Mucosa of gallbladder (tissue), 1 donor: ENCODE results near the gene YKT6. TPM values are rescaled to one million over a fixed set of nuclear protein-coding genes. Genes with fewer than 3 reads are reported as not detected.
"Not testable (repeated sequence)": the region's sequence is repeated elsewhere in the genome, so short reads cannot be mapped to it uniquely, and the experiment has no call there.

Source experiments
- DNase-seq: peaks from one replicate; pipeline ENCODE4 v3.0.0-alpha.2; 2020; ENCODE audit warnings: low spot score
- total RNA-seq: library from RNA; stranded (reverse); gene quantifications from one replicate; pipeline ENCODE4 v1.2.1, GENCODE V29; 2021
- donor health status: DM: no; HTN: no; CAD: no.

The YKT6 gene
- total RNA-seq, 1 donor from 2014 or later, result 58.6 TPM

DNA sequence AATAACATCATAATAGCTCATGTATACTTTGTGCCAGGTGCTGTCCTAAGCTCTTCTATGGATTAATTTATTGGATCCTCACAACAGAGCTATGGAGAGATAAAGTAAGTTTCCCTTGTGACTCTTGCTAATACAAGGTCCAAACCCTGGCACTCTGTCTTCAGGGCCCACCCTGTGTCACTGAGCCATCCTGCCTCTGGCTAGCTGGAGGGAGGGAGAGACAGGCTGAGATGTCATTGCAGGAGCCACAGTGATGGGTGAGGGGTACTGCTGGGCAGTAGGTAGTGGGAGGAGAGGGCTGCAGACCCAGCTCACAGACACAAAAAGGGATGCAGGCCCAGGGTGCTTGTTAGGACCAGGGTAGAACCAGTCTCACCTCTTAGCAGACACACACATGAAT, 28.4 kb upstream of the YKT6 start:
- no peak for DNase-seq

DNA sequence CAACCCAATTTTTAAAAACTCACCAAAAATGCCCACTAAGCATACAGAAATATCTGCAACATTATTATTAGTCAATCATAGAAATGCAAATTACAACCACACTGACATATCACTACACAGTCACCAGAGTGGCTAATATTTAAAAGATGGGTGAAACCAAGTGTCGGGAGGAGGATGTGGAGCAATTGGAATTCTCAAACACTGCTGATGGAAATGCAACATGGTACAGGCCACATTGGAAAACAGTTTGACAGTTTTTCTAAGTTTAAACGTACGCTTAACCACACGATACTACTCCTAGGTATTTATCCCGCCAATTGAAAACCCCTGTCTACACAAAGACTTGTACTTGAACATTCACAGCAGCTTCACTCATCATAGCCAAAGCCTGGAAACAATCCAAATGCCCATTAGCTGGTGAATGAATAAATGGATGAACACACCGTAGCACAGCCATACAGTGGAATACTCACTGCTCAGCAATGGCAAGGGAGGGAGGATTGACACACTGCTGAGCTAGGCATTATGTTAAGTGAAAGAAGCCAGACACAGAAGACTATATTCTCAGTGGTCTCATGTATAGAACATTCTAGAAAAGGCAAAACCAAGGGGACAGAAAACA, 27.9 kb upstream of the YKT6 start:
- DNase-seq, result no peak

DNA sequence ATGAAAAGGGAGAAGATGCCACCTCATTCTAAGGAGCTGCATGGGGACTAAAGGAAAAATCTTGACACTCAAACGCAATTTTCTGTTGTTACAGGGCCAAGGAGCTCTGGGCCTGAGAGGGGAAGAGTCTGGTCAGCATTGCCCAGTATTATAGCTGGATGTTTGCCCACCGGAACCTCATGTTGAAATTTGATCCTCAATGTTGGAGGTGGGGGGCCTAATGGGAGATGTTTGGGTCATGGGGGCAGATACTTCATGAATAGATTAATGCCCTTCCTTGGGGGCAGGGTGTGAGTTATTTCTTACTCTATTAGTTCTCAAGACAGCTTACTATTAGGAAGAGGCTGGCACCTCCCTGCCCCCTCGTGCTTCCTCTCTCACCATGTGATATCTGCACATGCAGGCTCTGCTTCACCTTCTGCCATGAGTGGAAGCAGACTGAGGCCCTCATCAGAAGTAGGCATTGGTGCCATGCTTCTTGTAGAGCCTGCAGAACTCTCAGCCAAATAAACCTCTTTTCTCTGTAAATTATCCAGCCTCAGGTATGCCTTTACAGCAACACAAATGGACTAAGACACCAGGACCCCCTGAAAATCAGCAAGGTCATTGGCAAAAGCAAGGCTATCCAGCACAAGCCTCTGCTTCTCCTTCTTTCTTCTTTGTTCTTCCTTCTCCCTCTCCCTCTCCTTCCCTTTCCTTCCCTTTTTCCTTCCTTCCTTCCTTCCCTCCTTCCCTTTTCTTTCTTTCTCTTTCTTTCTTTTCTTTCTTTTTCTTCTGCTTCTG, 26.7 kb upstream of the YKT6 start:
- DNase-seq, result no peak

DNA sequence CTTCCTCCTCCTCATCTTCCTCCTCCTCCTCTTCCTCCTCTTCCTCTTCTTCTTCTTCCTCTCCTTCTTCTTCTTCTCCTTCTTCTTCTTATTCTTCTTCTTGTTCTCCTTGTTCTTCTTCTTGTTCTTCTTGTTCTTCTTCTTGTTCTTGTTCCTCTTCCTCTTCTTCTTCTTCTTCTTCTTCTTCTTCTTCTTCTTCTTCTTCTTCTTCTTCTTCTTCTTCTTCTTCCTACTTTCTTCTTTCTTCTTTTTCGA, 26.2 kb upstream of the YKT6 start:
- not testable (repeated sequence) for DNase-seq

DNA sequence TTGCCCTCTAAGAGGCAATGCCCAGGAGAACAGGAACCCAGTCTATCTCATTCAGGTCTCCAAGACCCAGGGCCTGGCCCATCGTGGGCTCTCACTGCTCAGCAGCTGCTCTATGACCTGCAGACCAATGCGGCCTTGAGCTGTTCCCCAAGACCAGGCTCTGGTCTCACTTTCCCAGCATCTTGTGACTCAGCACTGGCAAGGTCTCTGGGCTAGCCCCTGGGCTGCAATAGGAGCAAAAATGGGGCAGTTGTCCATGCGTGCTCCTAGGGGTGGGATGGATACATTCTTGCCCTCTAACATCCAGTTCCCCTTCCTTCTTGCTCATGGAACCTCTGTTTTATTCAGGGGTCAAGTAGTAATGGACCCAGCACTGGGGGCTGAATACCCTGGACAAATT, 25.0 kb upstream of the YKT6 start:
- DNase-seq, result no peak

DNA sequence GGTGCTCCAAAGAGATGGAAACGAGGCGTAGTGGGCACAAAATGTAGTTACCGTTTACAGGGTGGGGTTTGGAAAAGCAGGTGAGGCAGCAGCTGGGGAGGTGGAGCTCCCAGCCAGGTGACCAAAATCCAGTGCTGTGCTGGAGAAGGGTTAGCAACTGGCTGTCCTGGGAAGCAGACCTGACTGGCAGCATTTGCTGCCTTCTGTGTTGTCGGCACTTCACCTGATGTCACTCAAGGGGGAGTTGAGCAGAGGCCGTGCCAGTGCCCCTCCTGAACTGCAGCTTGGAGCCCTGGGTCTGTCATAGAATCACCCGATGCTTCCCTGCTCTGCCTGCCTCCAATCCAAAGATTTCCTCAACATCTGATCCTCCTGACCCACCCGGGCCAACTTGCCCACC, 24.3 kb upstream of the YKT6 start:
- DNase-seq, result no peak

DNA sequence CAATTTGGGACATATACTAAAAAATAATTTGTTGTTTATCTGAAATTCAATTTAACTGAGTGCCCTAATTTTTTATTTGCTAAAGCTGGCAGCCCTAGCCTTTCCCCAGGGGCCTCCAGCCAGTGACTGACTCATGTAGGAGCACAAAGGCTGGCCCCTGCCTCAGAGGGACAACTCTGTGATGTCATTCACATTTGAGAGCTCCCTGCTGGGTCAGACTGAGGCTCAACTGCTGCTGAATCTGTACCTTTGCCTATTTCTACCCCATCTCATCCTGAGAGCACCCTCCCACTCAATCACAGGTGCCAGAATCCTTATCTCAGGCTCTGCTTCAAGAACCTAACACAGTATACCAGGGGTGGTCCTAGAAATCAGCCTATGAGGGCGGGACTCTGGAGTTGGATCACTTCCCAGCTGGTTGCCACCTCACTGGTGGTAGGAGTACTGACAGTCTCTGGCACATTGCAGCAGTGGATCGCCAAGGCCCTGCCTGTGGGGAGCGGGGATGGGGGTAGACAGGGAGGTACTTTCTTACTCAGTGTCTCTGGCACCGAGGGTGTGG, 23.1 kb upstream of the YKT6 start:
- no peak for DNase-seq

DNA sequence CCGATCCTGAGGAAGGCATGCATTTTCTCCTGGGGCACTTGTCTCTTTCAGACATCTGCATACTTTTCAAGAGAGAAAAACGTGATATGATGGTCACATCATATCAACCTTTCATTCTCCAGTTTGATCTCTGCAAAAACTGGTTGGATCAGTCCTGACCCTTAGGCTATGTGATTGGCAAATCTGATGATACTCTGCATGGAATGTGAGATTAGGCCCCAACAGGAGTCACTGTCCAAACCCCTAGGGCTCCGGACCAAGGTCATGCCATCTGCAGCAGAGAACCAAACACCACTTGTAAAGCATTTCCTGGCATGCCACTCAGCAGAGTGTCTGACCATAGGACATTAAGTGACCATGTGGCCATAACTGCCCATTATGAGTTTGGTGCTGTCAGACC, 20.1 kb upstream of the YKT6 start:
- DNase-seq, result no peak

DNA sequence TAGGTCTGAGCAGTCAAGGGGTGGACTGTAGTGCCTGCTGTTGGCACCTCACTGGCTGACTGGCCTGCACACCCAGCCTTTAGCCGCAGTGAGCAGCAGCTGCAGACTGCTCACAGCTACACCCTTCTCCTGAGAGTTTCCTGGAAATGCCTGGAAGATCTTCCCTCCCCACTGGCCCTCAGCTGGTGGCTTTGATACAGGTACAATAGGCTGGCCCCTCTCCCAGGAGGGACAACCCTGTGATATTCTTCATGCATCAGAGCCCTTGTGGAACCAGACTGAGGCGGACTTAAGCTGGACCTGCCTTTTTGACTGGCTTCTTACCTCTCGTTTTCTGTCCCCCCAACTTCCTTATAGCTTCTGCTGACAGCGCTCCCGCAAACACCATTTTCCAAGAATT, 18.0 kb upstream of the YKT6 start:
- no peak for DNase-seq

DNA sequence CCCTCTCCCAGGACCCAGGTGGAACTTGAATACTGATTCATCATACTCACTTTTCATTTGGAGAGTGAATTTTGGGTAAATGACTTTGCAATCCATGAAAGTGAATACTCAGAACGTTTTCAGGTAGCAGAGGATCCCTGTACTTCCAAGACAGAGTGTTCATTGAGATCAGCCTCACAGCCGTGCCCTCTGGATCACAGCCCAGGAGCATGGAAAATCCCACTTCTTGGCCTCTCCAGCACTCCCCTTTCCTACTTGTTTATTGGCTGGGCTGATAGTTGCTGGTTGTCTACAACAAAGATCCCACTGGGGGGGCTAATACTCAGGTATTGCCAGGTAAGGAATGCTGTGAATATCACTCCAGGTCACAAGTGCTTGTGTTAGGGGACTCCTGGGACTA, 17.4 kb upstream of the YKT6 start:
- DNase-seq, result no peak

DNA sequence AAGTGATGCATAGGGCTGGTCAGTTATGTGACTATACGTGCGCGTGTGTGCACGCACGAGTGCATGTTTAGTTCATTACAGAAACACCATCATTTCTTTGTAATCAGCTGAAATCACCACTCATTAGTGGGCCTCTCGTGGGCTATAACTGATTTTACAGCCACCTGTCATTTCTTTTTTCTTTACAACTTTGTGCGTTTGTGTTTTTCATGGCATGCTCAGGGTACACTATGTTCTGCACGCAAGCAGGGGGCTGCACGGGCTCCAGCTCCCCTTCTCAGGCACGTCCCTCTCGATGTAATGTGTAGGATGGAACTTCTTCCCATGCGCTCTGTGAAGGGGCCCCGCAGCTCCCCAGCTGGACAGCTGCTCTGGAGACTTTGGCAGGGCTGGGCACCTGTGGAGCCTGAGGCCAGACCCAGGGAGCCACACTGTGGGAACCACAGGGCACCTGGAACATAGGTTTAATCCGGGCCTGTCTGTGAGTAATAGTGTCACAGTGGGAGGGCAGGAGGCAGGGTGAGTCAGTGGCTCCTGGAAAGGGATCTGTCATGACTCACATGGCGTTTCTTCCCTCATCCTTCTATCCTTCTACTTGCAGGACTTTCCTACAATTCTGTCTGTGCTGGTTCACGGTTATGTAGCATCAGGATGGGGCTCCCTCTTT, 16.4 kb upstream of the YKT6 start:
- no peak for DNase-seq

DNA sequence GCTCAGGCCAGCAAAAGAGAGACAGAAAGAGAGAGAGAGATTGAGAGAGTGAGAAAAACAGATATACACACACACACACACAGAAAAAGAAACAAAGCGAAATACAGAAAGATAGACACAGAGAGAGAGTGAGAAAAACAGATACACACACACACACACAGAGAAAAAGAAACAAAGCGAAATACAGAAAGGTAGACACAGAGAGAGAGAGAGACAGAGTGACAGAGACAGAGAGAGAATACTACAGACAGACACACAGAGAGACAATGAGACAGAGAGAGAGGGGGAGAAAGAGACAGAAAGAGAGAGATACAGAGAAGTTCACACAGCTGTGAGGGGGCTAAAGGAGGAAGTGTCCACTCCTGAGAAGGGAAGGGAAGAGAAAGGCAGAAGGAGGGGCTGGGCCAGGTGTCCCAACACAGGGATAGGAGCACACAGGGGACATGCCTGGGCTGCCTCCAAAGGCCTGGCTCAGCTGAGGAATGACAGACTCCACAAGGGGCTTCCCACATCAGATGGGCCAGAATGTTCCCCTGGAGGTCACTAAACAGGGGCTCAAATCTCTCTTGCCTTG, 15.8 kb upstream of the YKT6 start:
- DNase-seq, result no peak

DNA sequence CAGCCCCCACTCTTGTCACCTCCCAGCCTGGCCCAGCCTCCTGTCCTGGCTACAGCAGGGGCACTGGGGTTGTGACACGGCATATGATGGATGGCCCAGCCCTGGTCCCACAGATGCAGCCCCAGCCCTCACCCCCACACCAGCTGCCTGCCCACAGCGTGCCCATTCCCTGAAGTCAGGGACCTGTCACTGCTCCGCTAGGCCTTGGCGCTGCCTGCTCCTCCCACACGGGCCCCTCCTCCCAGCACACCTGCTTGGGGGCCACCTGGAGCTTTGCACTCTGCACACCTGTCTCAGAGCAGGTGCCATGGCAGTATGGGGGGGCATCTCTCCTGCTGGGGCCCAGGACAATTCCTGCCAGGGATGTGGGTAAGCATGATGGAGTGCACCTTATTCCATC, 15.0 kb upstream of the YKT6 start:
- no peak for DNase-seq

DNA sequence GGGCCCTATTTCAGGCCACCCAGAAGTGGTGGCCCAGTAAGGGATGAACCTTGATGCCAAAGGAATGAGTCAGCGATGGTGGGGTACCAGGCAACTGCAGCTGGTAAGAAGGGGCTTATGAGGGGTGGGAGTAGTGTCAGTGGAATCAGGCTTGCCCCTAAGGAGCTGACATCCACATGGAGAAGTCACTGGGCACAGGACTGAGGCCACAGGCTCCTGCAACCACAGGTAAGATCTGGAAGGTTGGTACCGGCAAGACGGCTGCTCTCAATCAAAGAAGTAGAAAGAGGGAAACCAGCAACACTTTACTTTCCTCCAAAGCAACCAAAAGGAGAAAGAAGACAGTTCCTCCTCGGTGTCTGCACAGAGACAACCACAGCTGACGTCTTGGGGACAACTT, 14.0 kb upstream of the YKT6 start:
- DNase-seq, result no peak

DNA sequence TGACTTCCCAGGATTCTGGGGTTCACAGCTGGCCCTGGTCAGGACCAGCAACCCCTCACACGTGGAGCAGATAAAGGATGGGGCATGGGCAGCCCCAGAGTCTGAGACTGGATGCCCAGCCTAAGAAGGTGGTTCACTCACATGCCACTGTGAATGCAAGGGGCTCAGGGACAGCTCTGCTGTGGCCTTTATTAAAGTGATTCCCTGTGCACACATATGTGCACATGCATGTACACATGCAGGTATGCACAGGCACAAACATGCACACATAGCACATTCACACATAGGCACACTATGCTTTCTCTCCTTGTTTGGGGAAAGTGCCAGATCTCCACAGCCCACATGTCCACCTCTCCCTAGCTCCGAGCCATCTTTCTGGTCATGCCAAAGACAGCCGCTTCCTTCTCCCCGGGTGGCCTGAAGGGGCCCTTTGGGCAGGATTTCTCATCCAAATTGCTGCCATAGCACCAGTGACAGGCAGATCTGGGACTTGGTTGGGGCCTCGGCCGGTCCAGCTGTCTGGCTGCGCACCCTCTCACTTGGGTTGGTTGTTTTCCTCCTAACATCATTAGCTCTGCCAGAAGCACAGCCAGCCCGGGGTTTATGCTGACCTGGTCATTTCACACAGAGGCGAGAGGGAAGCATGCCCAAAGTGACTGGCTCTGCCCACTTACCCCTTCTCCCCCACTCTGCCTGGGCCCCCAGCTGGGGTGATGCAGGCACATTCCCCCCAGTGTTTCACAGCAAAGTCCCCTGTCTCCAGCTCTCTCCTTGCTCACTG, 13.0 kb upstream of the YKT6 start:
- no peak for DNase-seq

DNA sequence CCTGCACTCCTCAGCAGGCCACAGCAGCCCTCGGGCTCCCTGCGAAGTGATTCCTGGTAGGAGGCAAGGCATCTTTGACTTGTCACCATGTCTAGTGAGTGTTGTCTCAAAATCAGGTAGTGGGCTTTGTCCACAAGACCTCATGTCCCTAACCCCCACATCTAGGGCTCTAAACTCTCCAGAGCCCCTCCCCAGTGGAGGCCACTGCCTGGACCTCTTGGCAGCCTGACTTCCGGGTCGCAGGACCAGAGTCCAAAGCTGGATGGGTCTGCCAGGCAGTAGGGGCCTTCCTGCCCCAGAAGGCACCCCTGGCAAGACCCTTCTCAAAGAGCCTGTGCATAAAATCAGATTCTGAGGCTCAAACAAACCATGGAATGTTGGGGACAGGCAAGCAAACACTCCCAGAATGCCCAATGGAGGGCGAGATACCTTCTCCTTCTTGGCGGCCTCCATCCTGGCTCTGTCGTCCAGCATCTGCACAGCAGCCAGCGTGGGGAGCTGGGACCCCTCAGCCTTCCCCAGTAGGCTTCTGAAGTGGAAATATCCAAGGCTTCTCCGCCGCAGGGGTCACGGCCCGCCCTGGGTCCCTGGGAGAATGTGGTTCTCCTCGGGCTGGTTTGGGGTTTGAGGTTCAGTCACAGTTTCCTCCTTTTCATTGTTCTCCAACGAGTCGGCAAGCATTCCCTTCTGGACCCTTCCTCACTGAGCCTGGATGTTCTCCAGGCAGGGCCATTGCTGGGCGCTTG, 12.1 kb upstream of the YKT6 start:
- no peak for DNase-seq

DNA sequence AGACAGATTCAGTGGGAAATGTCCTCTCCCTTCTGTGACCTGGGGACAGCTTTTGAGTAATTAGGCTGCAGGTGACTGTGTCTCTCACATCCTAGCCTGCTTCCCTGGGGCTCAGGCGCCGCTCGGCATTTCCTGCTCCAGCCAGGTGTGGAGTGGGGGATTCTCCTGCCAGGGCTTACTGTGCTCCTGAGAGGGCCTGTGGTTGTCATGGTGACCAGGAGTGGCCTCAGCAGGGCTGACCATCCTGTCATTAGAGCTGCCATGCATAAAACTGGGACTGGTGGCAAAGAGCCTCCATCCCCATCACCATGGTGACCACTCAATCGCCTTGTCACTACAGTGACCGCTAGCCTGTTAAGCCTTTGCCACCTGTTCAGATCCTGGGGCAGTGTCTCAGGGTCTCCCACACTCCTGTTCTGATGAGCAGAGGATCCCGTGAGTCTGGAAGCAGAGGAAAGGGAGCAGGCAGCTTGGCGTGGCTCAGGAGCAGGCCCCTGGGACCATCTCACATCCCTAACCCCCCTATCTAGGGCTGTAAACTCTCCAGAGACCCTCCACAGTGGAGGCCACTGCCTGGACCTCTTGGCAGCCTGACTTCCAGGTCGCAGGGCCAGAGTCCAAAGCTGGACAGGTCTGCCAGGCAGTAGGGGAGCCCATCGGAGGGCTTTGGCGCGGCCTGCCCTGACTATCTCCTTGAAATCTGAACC, 11.3 kb upstream of the YKT6 start, which contains the start of gene GCK:
Gene GCK, minus strand, starts transcription at position 154 of the 707 bp plus-strand sequence. CDS start 486 bp downstream, outside the sequence.
- DNase-seq, result no peak

DNA sequence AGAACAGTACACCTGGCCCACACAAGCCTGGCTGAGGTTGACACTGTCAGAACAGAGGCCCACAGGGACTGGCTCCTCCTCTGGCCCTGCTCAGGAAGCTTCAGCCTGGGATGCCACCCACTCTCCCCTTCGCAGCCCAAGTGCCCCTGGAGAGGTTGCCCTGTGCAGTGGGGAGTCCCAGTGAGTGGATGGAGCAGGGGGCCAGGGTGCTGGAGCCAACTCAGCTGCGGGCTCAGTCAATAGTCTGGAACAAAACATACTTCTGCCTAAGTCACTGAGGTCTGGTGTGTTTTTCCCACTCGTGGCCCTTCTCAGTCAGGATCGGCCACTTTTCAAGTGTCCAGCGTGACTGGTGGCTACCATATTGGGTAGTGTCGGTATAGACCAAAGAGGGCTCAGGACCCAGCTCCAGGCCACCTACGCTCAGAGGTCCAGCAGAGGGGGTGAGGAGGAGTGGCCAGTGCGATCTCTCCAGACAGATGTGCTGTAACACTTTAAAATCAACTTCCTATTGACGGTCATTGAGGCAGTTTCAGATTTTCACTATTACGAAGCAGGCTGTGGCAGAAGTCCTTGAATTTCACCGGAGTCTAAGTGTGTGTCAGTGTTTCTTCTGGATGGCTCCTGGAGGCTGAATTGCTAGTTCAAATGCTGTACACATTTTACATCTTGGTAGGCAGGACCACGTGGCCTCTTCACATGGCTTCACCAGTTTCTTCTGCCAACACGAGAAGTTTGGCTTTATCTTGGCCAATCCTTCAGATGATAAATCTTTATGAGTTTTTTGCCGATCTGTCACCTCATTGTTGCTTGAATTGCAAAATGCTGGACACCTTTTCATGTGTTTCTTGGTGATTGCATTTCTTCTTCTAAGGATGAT, 10.5 kb upstream of the YKT6 start:
- DNase-seq, result no peak

DNA sequence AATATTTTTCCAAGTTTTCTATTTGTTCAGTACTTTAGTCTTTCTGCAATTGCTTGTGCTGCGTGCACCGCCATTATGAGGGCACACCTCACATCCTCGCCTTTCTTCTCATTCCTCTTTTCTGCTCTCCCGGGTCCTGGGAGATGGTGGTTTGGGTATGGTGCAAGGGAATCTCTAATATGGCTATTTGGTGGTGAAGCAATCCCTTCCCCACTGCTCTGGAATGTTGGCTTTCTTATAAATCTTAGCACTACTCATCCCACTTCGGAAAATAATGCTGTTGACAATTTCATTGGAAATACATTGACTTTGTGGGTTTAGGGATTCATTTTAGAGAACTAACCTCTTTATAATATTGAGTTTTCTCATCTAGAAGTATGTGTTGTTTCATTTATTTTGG, 9.6 kb upstream of the YKT6 start:
- DNase-seq, result no peak
